GM12878 (cell line): ENCODE measurements around the gene DQX1. TPM values are rescaled to one million over a fixed set of nuclear protein-coding genes. Genes with fewer than 3 reads are reported as not detected.

ENCODE experiments used
- BMI1 ChIP-seq: fragments of 450-650 bp; IDR thresholded peaks from 2 replicates; pipeline ENCODE4 v1.6.1; 2016; ENCODE audit warnings: mild to moderate bottlenecking, moderate library complexity, borderline replicate concordance
- CBX3 ChIP-seq: fragments of 200-600 bp; sonication (generic); IDR thresholded peaks from 2 replicates; pipeline ENCODE4 v1.6.1; 2016; ENCODE audit warnings: low read depth, borderline replicate concordance
- CEBPB ChIP-seq, 2 experiments: fragments of 150-350 bp in 1 of 2; IDR thresholded peaks; 2 replicates each; pipeline ENCODE4 v1.6.1; 2012 to 2014; ENCODE audit warnings: low read depth in 2 of 2, low read length in 2 of 2, borderline replicate concordance in 1 of 2, inconsistent platforms in 1 of 2
- CHD2 ChIP-seq: IDR thresholded peaks from 2 replicates; pipeline ENCODE4 v1.6.1; 2011; ENCODE audit warnings: low read depth, low read length, improper control_type of control experiment, borderline replicate concordance
- CREM ChIP-seq: IDR thresholded peaks from 2 replicates; pipeline ENCODE4 v1.6.1; 2014; ENCODE audit warnings: antibody characterized with exemption, low read depth
- EP300 ChIP-seq, 2 experiments: fragments of 150-350 bp in 1 of 2; IDR thresholded peaks; 2 replicates each; pipeline ENCODE4 v1.6.1; 2011 to 2012; ENCODE audit warnings: low read depth in 2 of 2, low read length in 2 of 2, borderline replicate concordance in 1 of 2, improper control_type of control experiment in 1 of 2, inconsistent platforms in 1 of 2; ENCODE audit not compliant: control insufficient read depth in 1 of 2
- HDAC6 ChIP-seq: fragments of 200-600 bp; sonication (generic); IDR thresholded peaks from one replicate; pipeline ENCODE4 v1.8.0; 2017; ENCODE audit warnings: antibody characterized with exemption; ENCODE audit not compliant: unreplicated experiment
- IKZF1 ChIP-seq: fragments of 450-650 bp; conservative IDR thresholded peaks from 2 replicates; pipeline ENCODE4 v1.6.1; 2017; ENCODE audit warnings: antibody characterized with exemption, mild to moderate bottlenecking
- MXI1 ChIP-seq: fragments of 150-350 bp; IDR thresholded peaks from 2 replicates; pipeline ENCODE4 v1.6.1; 2011; ENCODE audit warnings: low read depth, mild to moderate bottlenecking, inconsistent platforms, low read length, improper control_type of control experiment
- MYB ChIP-seq: fragments of 150-350 bp; IDR thresholded peaks from 2 replicates; pipeline ENCODE4 v1.6.1; 2014; ENCODE audit warnings: mild to moderate bottlenecking, low read depth, low read length, borderline replicate concordance
- MYC ChIP-seq: IDR thresholded peaks from 2 replicates; pipeline ENCODE4 v1.6.1; 2011; ENCODE audit warnings: mild to moderate bottlenecking, low read length, moderate library complexity, inconsistent platforms; ENCODE audit not compliant: insufficient read depth, insufficient replicate concordance, insufficient read length, severe bottlenecking
- POLR2AphosphoS2 ChIP-seq: IDR thresholded peaks from 2 replicates; pipeline ENCODE4 v1.6.1; 2011; ENCODE audit warnings: low read depth, mild to moderate bottlenecking, low read length, improper control_type of control experiment, moderate library complexity
- POU2F2 ChIP-seq: IDR thresholded peaks from 3 replicates; pipeline ENCODE4 v1.6.1; 2011; ENCODE audit warnings: low read depth, mild to moderate bottlenecking, low read length, borderline replicate concordance
- RELA ChIP-seq: fragments of 450-650 bp; IDR thresholded peaks from 2 replicates; pipeline ENCODE4 v1.8.0; 2014; ENCODE audit warnings: borderline replicate concordance; ENCODE audit not compliant: partially characterized antibody
- SMAD5 ChIP-seq: IDR thresholded peaks from 2 replicates; pipeline ENCODE4 v1.6.1; 2016; ENCODE audit warnings: antibody characterized with exemption, low read depth
- SMARCA5 ChIP-seq: fragments of 450-650 bp; IDR thresholded peaks from 2 replicates; pipeline ENCODE4 v1.6.1; 2017; ENCODE audit warnings: mild to moderate bottlenecking
- SP1 ChIP-seq: IDR thresholded peaks from one replicate; pipeline ENCODE4 v1.6.1; 2011; ENCODE audit warnings: low read depth, low read length
- STAT3 ChIP-seq: IDR thresholded peaks from 2 replicates; pipeline ENCODE4 v1.6.1; 2011; ENCODE audit warnings: low read depth, low read length, improper control_type of control experiment
- SUPT20H ChIP-seq: IDR thresholded peaks from 2 replicates; pipeline ENCODE4 v1.6.1; 2011; ENCODE audit warnings: low read depth, mild to moderate bottlenecking, low read length, moderate library complexity, borderline replicate concordance; ENCODE audit not compliant: control insufficient read depth
- TBL1XR1 ChIP-seq: IDR thresholded peaks from 2 replicates; pipeline ENCODE4 v1.6.1; 2012; ENCODE audit warnings: low read depth, low read length, improper control_type of control experiment
- TCF12 ChIP-seq: IDR thresholded peaks from 2 replicates; pipeline ENCODE4 v1.6.1; 2011; ENCODE audit warnings: low read depth, mild to moderate bottlenecking, low read length
- TCF7 ChIP-seq: IDR thresholded peaks from 2 replicates; pipeline ENCODE4 v1.6.1; 2014; ENCODE audit warnings: antibody characterized with exemption, borderline replicate concordance
- polyA plus RNA-seq, 11 experiments: library from polyadenylated mRNA; depleted of rRNA in 4 of 11; unstranded in 6 of 11; stranded (reverse) in 5 of 11; fragments of >200 nt; fragmentation: Nextera tagmentation in 4 of 11; fragmentation: Illumina TruSeq in 1 of 11; extraction: Ambion mirVana in 4 of 11; extraction: Trizol in 1 of 11; gene quantifications; 1 replicate in 1 of 11; 2 replicates in 10 of 11; pipeline versions ENCODE4 v1.2.1 to v1.2.3, GENCODE V29; 2011 to 2016; ENCODE audit warnings: inconsistent platforms in 2 of 11, missing spikeins in 2 of 11, low read depth in 1 of 11
- total RNA-seq, 4 experiments: library from RNA; depleted of rRNA in 3 of 4; stranded (reverse); fragments of >200 nt in 3 of 4; fragmentation: Illumina TruSeq in 1 of 4; extraction: Trizol in 1 of 4; gene quantifications; 2 replicates each; pipeline versions ENCODE4 v1.2.1 to v1.2.3, GENCODE V29; 2013 to 2021
- TF ChIP-seq, protein P1 (sequence below): fragments of 450-650 bp; conservative IDR thresholded peaks from 2 replicates; pipeline ENCODE4 v1.6.1; 2017; ENCODE audit warnings: mild to moderate bottlenecking, moderate library complexity
- TF ChIP-seq, protein P2 (sequence below): IDR thresholded peaks from 2 replicates; pipeline ENCODE4 v1.6.1; 2011; ENCODE audit warnings: borderline replicate concordance, low read depth, mild to moderate bottlenecking, moderate library complexity, low read length; ENCODE audit not compliant: insufficient read depth, poor library complexity, severe bottlenecking
- TF ChIP-seq, protein P3 (sequence below): IDR thresholded peaks from 2 replicates; pipeline ENCODE4 v1.6.1; 2012; ENCODE audit warnings: low read depth, low read length, improper control_type of control experiment
- TF ChIP-seq, protein P4 (sequence below): IDR thresholded peaks from 2 replicates; pipeline ENCODE4 v1.6.1; 2012; ENCODE audit warnings: low read length, inconsistent platforms

The DQX1 gene
- total and polyA plus RNA-seq, 10 of the 15 experiments (the other 5 are each of a cell fraction or from before 2014, with no cell fraction given): 0.34 to 2.1 (median 0.86) TPM

DNA sequence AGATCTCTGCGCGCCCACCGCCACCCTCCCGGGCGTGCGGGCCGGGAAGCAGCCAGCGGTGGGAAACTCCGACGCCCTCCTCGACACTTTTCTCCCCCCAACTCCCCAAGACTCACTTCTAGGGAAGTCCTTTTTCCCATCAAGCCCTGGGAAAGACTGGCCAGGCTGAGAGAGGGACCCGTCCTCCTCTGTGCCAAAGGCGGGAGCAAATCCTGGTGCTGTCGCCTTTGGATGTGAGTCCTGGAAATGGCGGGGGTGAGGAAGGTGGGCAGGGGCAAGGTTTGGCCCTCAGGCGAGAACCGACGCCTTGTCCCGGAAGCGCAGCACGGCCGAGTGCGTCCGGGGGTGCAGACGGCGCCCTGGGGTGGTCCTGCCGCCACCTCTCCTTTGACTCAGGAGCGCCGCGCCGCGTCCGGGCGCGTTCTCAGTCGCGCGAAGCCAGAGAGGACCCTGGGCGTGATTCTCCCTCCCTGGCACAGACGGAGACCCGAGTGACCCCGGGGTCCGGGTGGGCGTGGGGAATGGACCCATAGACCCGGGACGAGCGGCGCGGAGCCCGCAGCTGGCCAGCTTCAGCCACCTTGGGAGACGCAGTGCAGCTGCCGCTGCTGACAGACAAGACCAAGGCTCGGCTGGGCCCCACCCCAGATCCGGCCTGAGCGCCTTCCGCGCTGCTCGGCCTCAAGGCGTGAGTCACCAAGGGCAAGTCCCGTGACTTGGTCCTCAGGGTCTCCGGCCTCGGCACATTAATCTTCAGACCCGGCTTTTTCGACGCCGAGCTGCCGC is 23.1 kb downstream of the DQX1 start (continued):
- TF ChIP-seq SMAD5: no peak
- no peak for TF ChIP-seq BMI1
- peak; percentile 76 for TF ChIP-seq IKZF1
- TF ChIP-seq CEBPB (IDR thresholded peaks at IDR 0.05; ENCODE audit: borderline replicate concordance in 1 of 2, low read depth in 2 of 2, low read length in 2 of 2): no peak
- TF ChIP-seq SUPT20H: no peak
- no peak for TF ChIP-seq EP300 (IDR thresholded peaks at IDR 0.05; ENCODE audit: borderline replicate concordance in 1 of 2, control insufficient read depth in 1 of 2, low read depth in 2 of 2, low read length in 2 of 2)
- TF ChIP-seq CREM: no peak
- peak; percentile 73 for TF ChIP-seq TCF12
- TF ChIP-seq MYC: no peak
- TF ChIP-seq, protein P1, sequence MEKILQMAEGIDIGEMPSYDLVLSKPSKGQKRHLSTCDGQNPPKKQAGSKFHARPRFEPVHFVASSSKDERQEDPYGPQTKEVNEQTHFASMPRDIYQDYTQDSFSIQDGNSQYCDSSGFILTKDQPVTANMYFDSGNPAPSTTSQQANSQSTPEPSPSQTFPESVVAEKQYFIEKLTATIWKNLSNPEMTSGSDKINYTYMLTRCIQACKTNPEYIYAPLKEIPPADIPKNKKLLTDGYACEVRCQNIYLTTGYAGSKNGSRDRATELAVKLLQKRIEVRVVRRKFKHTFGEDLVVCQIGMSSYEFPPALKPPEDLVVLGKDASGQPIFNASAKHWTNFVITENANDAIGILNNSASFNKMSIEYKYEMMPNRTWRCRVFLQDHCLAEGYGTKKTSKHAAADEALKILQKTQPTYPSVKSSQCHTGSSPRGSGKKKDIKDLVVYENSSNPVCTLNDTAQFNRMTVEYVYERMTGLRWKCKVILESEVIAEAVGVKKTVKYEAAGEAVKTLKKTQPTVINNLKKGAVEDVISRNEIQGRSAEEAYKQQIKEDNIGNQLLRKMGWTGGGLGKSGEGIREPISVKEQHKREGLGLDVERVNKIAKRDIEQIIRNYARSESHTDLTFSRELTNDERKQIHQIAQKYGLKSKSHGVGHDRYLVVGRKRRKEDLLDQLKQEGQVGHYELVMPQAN: 0 out of 2 replicates have a peak, but pooled peaks have one; percentile 42
- TF ChIP-seq SMARCA5: peak; percentile 78
- no peak for TF ChIP-seq CHD2
- no peak for TF ChIP-seq HDAC6
- TF ChIP-seq POLR2AphosphoS2: no peak
- TF ChIP-seq, protein P2, sequence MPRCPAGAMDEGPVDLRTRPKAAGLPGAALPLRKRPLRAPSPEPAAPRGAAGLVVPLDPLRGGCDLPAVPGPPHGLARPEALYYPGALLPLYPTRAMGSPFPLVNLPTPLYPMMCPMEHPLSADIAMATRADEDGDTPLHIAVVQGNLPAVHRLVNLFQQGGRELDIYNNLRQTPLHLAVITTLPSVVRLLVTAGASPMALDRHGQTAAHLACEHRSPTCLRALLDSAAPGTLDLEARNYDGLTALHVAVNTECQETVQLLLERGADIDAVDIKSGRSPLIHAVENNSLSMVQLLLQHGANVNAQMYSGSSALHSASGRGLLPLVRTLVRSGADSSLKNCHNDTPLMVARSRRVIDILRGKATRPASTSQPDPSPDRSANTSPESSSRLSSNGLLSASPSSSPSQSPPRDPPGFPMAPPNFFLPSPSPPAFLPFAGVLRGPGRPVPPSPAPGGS: no peak
- TF ChIP-seq MXI1: no peak
- TF ChIP-seq, protein P3, sequence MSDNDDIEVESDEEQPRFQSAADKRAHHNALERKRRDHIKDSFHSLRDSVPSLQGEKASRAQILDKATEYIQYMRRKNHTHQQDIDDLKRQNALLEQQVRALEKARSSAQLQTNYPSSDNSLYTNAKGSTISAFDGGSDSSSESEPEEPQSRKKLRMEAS: no peak
- no peak for TF ChIP-seq STAT3
- TF ChIP-seq POU2F2: 0 out of 3 replicates have a peak, but pooled peaks have one; percentile 3
- TF ChIP-seq MYB: no peak
- TF ChIP-seq CBX3: no peak
- no peak for TF ChIP-seq TCF7
- TF ChIP-seq, protein P4, sequence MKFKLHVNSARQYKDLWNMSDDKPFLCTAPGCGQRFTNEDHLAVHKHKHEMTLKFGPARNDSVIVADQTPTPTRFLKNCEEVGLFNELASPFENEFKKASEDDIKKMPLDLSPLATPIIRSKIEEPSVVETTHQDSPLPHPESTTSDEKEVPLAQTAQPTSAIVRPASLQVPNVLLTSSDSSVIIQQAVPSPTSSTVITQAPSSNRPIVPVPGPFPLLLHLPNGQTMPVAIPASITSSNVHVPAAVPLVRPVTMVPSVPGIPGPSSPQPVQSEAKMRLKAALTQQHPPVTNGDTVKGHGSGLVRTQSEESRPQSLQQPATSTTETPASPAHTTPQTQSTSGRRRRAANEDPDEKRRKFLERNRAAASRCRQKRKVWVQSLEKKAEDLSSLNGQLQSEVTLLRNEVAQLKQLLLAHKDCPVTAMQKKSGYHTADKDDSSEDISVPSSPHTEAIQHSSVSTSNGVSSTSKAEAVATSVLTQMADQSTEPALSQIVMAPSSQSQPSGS: no peak
- no peak; the same call in 1 of the 2 replicates for TF ChIP-seq TBL1XR1
- no peak for TF ChIP-seq SP1
- TF ChIP-seq RELA: peak; percentile 6
